Measurements from ENCODE around the gene SYNJ2.

Gene SYNJ2

DNA sequence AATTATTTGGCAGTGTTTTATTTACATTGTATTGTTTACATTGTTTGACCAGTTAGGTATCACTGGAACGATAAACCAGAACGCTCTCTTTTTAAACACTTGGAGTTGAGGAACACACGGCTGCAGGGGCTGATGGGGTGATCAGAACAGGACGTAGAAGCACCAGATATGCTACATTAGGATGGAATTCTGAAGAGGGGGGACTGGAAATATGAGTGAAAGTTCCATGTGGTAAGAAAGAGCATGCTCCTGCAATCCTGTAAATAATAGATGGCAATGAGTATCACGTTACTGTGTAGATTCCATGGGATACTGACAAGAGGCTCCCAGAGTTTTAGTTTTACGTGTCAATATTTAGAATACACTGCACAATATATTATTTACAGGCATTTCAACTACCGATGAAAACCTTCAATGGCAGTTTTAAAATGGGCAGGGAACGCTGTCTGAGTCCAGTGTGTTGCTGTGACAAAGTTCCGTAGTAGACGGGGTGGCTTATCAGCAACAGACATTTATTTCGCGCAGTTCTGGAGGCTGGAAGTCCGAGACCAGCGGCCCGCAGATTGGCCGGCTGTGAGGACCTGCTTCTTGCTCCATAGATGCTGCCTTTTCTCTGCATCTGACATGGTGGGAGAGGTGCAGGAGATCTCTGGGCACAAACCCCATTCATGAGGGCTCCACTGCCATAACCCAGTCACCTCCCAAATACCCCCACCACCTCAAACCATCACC lies 43.1 kb downstream of the SYNJ2 start:
- no peak overlapping the region for H3K4me2 ChIP-seq (ENCODE audit: low read length)
- H3K4me3 ChIP-seq (ENCODE audit: low read length): no peak overlapping the region
- H4K20me1 ChIP-seq (ENCODE audit: insufficient read depth, low read length): no peaks in the 10 kb centered on the region
- 0 out of 2 replicates have a peak, but pooled peaks cover 5% of the 10 kb centered on the region for H3K79me2 ChIP-seq (ENCODE audit: low read length)
- H3K27ac ChIP-seq (ENCODE audit: low read length): no peak overlapping the region
- H3K27me3 ChIP-seq (ENCODE audit: low read depth, low read length): no peaks in the 10 kb centered on the region
- H3K9ac ChIP-seq (ENCODE audit: low read length): no peak overlapping the region
- no peaks in the 10 kb centered on the region for H3K9me3 ChIP-seq (ENCODE audit: insufficient read depth, low read length)
- H3K4me1 ChIP-seq (ENCODE audit: low read length): peaks cover 17% of the 10 kb centered on the region
- TF ChIP-seq, protein P1, sequence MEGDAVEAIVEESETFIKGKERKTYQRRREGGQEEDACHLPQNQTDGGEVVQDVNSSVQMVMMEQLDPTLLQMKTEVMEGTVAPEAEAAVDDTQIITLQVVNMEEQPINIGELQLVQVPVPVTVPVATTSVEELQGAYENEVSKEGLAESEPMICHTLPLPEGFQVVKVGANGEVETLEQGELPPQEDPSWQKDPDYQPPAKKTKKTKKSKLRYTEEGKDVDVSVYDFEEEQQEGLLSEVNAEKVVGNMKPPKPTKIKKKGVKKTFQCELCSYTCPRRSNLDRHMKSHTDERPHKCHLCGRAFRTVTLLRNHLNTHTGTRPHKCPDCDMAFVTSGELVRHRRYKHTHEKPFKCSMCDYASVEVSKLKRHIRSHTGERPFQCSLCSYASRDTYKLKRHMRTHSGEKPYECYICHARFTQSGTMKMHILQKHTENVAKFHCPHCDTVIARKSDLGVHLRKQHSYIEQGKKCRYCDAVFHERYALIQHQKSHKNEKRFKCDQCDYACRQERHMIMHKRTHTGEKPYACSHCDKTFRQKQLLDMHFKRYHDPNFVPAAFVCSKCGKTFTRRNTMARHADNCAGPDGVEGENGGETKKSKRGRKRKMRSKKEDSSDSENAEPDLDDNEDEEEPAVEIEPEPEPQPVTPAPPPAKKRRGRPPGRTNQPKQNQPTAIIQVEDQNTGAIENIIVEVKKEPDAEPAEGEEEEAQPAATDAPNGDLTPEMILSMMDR (IDR thresholded peaks at IDR 0.05; ENCODE audit: low read depth, low read length): no peak
- TF ChIP-seq EZH2phosphoT487 (IDR thresholded peaks at IDR 0.05; ENCODE audit: low read depth): no peak
- H2AFZ ChIP-seq (ENCODE audit: low read depth, low read length): no peak overlapping the region
- H3K36me3 ChIP-seq (replicated peaks; ENCODE audit: low read depth, low read length): no peaks in the 10 kb centered on the region

DNA sequence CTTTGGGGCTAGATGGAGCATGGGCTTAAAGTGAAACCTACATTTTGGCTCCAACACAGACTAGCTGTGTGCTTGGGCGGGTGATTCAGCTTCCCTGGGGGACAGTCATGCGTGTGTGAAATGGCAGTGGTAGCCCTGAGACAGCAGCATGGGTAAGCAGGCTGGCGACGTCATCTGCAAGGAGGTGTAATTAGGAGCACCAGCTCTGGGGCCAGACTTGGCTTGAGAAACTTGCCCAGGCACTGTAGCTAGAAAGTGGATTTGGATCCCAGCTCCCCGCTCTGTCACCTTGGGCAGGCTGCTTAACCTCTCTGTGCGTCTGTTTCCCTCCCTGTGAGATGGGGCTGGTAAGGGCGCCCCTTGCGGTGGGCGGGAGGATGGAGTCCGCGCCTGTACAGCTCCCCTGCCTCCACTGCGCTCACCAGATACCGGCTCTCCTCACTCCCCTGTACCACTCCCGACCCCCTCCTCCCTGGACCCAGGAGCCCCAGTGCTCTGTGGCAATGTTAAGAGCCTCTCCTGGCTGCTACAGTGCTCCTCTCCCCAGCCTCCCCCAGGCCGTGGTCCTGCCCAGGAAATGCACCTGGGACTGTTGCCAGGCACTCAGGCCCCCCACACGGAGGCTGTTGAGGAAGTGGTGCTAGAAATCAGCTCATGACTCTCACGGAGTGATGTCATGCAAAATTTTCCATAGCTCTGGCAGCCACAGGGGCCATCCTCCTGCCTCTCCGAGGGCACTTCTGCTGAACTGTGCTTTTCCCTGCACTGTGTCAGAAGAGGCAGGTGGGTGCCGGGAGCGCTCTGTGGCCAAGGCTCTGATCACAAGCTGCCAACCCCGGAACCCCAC lies 44.6 kb downstream of the SYNJ2 start:
- no peak for TF ChIP-seq EZH2phosphoT487 (IDR thresholded peaks at IDR 0.05; ENCODE audit: low read depth)
- TF ChIP-seq, protein P1 (IDR thresholded peaks at IDR 0.05; ENCODE audit: low read depth, low read length): peak; percentile 67
- peak overlapping the region; percentile 84 for H2AFZ ChIP-seq (ENCODE audit: low read depth, low read length)
- H3K9ac ChIP-seq (ENCODE audit: low read length): peak overlapping the region; percentile 59
- H3K27me3 ChIP-seq (ENCODE audit: low read depth, low read length): no peaks in the 10 kb centered on the region
- peak overlapping the region; percentile 68 for H3K27ac ChIP-seq (ENCODE audit: low read length)
- peaks cover 20% of the 10 kb centered on the region for H3K4me1 ChIP-seq (ENCODE audit: low read length)
- H3K4me3 ChIP-seq (ENCODE audit: low read length): peak overlapping the region; percentile 76
- no peaks in the 10 kb centered on the region for H4K20me1 ChIP-seq (ENCODE audit: insufficient read depth, low read length)
- H3K36me3 ChIP-seq (replicated peaks; ENCODE audit: low read depth, low read length): peaks cover 5% of the 10 kb centered on the region
- 0 out of 2 replicates have a peak, but pooled peaks cover 5% of the 10 kb centered on the region for H3K79me2 ChIP-seq (ENCODE audit: low read length)
- peak overlapping the region; percentile 83 for H3K4me2 ChIP-seq (ENCODE audit: low read length)
- H3K9me3 ChIP-seq (ENCODE audit: insufficient read depth, low read length): no peaks in the 10 kb centered on the region

DNA sequence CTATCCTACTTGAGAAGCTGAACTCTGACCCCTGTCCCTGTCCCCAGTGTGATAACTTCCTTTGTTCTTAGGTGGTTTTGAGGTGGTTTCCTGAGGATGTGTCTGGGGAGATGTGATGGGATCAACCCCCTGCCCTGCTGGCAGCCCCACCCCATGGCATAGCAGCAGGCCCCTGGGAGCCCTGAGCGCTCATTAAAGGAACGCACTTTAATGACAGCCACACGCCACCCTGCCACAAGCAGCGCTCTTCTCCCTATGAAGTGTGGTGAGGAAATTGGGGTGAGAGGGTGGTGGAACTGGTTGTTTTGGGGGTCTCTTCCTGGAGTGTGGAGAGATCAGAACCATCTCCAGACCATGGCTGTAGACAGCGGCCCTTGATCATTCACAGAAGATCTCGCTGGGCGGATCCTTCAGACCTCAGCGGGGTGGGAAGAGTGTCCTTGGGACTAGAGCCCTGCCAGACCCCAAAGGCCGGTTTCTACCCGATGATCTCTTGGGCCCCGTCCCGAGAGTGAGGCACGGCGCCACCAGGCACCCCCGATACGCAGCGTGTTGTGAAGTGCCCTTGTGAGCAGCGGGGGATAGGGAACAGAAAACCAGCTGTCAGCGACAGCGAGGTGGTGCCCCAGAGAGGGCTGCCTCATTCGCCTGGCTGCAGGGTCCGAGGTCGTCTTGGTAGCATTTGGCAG lies 45.4 kb downstream of the SYNJ2 start:
- H4K20me1 ChIP-seq (ENCODE audit: insufficient read depth, low read length): no peaks in the 10 kb centered on the region
- peak overlapping the region; percentile 68 for H3K27ac ChIP-seq (ENCODE audit: low read length)
- H3K27me3 ChIP-seq (ENCODE audit: low read depth, low read length): no peaks in the 10 kb centered on the region
- TF ChIP-seq, protein P1 (IDR thresholded peaks at IDR 0.05; ENCODE audit: low read depth, low read length): 0 out of 2 replicates have a peak, but pooled peaks have one; percentile 13
- TF ChIP-seq EZH2phosphoT487 (IDR thresholded peaks at IDR 0.05; ENCODE audit: low read depth): no peak
- peak overlapping the region; percentile 76 for H3K4me3 ChIP-seq (ENCODE audit: low read length)
- H2AFZ ChIP-seq (ENCODE audit: low read depth, low read length): peak overlapping the region; percentile 84
- H3K4me2 ChIP-seq (ENCODE audit: low read length): peak overlapping the region; percentile 83
- no peaks in the 10 kb centered on the region for H3K9me3 ChIP-seq (ENCODE audit: insufficient read depth, low read length)
- 0 out of 2 replicates have a peak, but pooled peaks cover 5% of the 10 kb centered on the region for H3K79me2 ChIP-seq (ENCODE audit: low read length)
- H3K4me1 ChIP-seq (ENCODE audit: low read length): peaks cover 20% of the 10 kb centered on the region
- H3K9ac ChIP-seq (ENCODE audit: low read length): peak overlapping the region; percentile 59; the same call in 1 of the 2 replicates
- H3K36me3 ChIP-seq (replicated peaks; ENCODE audit: low read depth, low read length): peaks cover 5% of the 10 kb centered on the region
